GM12892 (cell line): ENCODE results near the gene CRAMP1.
A peak's percentile ranks its signal among the peaks of the same experiment; 100 is the strongest.

Experiments used
- DNase-seq: peaks from one replicate; pipeline ENCODE4 v3.0.0; 2011; ENCODE audit not compliant: insufficient read length
- FAIRE-seq: peaks from 2 replicates; lab custom pipeline; 2011; peaks lifted over from hg19 to GRCh38; lab: Jason Lieb, UNC
- POLR2A ChIP-seq: IDR thresholded peaks from 2 replicates; pipeline ENCODE4 v1.6.1; 2011; ENCODE audit warnings: low read depth, low read length, control low read depth
- POLR2AphosphoS5 ChIP-seq: IDR thresholded peaks from 2 replicates; pipeline ENCODE4 v1.6.1; 2011; ENCODE audit warnings: low read depth, low read length, control low read depth
- TAF1 ChIP-seq: IDR thresholded peaks from 2 replicates; pipeline ENCODE4 v1.6.1; 2011; ENCODE audit warnings: low read depth, mild to moderate bottlenecking, control low read depth, low read length, borderline replicate concordance

The CRAMP1 gene

DNA sequence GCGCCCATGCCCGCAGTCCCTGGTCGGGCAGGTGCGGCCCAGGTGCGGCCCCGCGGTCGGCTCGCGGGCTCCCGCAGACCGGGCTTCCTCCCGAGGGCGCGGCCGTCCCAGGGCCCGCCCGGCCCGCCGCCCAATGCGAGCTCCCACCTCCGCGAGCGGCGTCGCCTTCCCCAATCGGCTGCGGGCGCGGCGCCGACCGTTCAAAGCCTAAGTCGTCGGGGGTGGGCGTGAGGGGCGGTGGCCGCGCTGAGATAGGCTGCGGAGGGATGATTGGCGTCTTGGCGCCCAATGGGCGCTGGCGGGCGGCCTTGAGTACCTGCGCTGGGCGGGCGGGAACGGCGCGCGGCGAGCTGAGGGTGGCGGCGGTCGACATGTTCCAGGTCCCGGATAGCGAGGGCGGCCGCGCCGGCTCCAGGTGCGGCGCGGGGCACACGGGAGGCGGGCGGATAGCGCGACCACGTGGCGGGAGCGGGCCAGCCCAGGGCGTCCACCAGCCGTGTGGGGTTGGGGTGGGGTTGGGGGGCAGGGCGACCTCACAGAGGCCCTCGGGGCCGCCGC is 65.9 kb downstream of the CRAMP1 start, which contains the start of gene JPT2:
Gene JPT2, plus strand, starts transcription at position 338 of the 558 bp plus-strand sequence. Its CDS starts 34 bp downstream, at position 372.
- FAIRE-seq (peak; percentile 99), DNase-seq (peak; percentile 99)
- peak; percentile 66 for TF ChIP-seq POLR2AphosphoS5
- TF ChIP-seq TAF1: peak; percentile 60; the same call in 1 of the 2 replicates
- TF ChIP-seq POLR2A: peak; percentile 65; the same call in 1 of the 2 replicates

DNA sequence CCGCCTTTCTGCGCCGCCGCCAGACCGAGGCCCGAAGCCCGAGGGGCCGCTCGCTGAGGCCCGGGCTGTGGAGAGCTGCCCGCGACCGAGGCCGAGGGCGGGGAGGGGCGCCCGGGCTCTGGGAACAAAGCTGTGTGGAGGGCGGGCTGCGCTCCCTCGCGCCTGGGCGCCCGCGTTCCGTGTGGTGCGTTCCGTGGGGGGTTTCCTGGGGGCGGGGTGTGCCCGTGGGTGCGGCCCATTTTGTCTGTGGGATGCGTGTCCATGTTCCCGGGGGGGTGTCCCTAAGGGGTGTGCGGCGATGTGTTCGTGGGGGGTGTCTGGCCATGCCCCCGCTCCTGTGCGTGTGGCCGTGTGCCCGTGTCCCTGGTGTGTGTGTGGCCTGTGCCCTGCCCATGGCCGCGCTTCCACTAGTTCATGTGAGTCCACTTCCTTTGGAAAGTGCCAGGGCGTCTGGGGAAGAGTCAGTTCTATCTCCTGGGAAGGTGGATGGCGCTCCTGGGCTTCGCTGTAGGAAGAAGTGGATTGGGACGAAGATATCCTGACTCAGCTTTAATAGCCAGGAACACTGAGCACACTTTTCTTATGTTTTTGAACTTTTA is 66.4 kb downstream of the CRAMP1 start:
- DNase-seq (no peak), FAIRE-seq (peak; percentile 21)
- no peak for TF ChIP-seq POLR2A
- TF ChIP-seq POLR2AphosphoS5: 0 out of 2 replicates have a peak, but pooled peaks have one; percentile 49
- no peak for TF ChIP-seq TAF1

- DNase-seq (no peak), FAIRE-seq (no peak)
- no peak for TF ChIP-seq POLR2AphosphoS5
- TF ChIP-seq TAF1: no peak
- TF ChIP-seq POLR2A: no peak
These were observed 68.2 kb downstream of the CRAMP1 start for GRCh38 chr16:1680361-1680760.

DNA sequence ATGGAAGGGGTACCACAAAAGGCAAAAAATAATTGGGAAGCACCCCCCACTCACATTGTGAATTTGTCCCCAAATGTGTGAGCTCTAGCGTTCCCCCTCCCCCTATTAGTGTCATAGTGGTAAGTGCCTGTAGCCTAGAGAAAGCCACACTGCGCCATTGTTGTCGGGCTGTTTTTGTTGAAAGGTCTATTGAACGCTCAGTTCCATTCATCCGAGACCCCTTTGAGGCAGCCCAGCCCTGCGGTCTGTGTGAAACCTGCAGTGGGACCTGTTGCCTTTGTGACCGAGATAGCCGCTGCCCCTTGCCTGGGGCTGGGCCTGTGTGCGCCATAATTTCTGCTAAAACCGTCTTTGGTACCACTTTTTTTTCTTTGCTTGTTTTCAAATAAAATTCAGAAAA is 68.9 kb downstream of the CRAMP1 start:
- TF ChIP-seq POLR2A (no peak), TAF1 (no peak), POLR2AphosphoS5 (no peak)
- FAIRE-seq (no peak), DNase-seq (no peak)

- DNase-seq (no peak), FAIRE-seq (no peak)
- TF ChIP-seq POLR2AphosphoS5 (no peak), POLR2A (no peak)
These were observed 75.5 kb downstream of the CRAMP1 start for GRCh38 chr16:1687427-1688316.

DNA sequence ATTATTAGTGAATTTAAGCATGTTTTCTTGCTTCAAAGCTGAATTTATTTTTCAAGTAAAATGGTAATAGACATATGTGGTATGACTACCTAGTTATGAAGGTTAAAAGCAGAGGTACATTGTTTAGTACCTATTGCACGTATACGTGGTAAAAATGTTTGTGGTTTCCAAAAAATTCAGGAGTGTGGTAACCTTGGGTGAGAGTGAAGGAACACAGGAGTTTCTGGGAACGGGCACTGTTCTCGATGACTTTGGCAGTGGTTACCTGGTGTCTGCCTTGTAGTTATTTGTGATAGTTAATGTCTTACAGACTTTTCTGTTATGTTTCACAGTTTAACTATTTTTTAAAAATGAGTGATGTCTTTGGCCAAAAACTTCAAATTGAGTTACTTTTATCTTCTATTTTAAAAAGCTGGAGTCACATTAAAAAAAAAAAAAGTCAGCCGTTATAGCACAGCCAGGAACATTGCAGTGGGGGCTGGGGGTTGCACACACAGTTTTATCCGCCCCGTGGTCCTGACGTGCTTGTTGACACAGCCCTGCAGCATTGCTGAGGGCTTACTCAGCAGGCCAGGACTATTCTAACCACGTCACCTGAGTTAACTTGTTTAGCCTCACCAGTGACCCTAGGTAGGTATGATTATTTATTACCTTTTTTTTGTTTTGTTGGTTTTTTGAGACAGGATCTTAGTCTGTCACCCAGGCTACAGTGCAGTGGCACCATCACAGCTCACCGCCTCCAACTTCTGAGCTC is 76.8 kb downstream of the CRAMP1 start:
- DNase-seq (no peak), FAIRE-seq (no peak)
- TF ChIP-seq TAF1 (no peak), POLR2A (no peak), POLR2AphosphoS5 (no peak)

- FAIRE-seq: no peak
- DNase-seq: no peak
- TF ChIP-seq POLR2A (no peak), POLR2AphosphoS5 (no peak)
These were observed 77.7 kb downstream of the CRAMP1 start for GRCh38 chr16:1689853-1690252.

DNA sequence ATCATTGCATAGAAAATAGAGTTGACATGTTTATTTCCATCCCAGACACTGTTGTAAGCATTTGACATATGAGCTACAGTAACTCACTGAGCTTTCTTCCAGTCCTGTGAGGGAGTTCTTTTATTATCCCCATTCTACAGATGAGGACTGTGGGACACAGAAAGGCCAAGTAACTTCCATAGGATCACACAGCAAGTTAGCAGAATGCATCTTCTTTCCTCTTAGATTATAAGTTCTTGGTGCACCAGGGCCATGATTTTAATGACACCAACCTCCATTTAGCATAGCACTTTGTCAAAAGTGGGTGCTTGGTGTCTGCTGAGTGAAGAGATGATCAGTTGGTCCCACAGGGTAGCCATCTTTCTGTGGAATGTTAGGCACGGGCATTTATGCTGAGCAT is 78.7 kb downstream of the CRAMP1 start:
- no peak for TF ChIP-seq TAF1
- FAIRE-seq (no peak), DNase-seq (no peak)

DNA sequence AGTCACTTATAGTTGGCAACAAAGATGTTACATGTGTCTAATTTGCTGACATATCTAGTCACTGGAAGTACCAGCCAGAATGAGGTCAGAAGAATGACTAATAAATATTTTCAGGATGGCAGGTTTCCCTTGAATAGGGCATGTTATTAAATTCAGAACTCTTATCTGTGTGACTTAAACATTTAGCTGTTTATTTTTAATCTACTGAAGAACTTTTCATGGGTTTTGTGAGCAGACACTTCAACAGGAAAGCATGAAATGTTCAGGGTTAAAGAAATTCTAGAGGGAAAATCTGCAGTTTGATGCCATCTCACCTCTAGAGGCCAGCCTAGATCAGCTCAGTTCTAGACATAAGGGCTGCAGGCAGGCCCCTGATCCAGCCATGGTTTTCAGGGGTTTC is 79.1 kb downstream of the CRAMP1 start:
- DNase-seq (no peak), FAIRE-seq (no peak)
- TF ChIP-seq POLR2AphosphoS5 (no peak), TAF1 (no peak), POLR2A (no peak)

- TF ChIP-seq POLR2A: no peak
- no peak for TF ChIP-seq TAF1
- TF ChIP-seq POLR2AphosphoS5: no peak
- DNase-seq: no peak
- no peak for FAIRE-seq
These were observed 79.8 kb downstream of the CRAMP1 start for GRCh38 chr16:1691956-1692355.

DNA sequence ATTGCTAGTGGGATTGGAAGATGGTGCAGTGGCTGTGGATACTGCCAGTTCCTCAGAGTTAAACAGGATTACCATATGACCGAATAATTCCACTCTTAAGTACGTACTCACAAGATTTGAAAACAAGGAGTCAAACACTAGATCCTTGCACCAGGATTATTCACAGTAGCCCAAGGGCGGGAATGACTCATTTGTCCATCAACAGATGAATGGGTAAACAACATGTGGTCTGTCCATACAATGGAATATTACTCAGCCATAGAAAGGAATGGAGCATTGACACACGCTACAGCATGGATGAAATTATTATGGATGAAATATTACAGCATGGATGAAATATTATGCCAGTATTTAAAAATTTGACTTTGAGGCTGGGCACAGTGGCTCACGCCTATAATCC is 84.7 kb downstream of the CRAMP1 start:
- DNase-seq: no peak
- TF ChIP-seq TAF1: no peak
- TF ChIP-seq POLR2A: no peak
- TF ChIP-seq POLR2AphosphoS5: no peak
- FAIRE-seq: no peak

- DNase-seq: no peak
- FAIRE-seq: no peak
- no peak for TF ChIP-seq POLR2AphosphoS5
- no peak for TF ChIP-seq TAF1
- no peak for TF ChIP-seq POLR2A
These were observed 86.5 kb downstream of the CRAMP1 start for GRCh38 chr16:1698680-1699079.
